Stimulated activated CD8-positive, alpha-beta memory T cell treated with anti-CD3 and anti-CD28 coated beads, Interleukin-12 subunit alpha, Interleukin-12 subunit beta, amount 100 ng/mL, for 24 hours (primary cell): Measurements from ENCODE around the gene SNED1.

Experiments used
- DNase-seq: peaks from one replicate; pipeline ENCODE4 v3.0.0-alpha.2; 2020; ENCODE audit errors: extremely low read depth

SNED1 gene

DNA sequence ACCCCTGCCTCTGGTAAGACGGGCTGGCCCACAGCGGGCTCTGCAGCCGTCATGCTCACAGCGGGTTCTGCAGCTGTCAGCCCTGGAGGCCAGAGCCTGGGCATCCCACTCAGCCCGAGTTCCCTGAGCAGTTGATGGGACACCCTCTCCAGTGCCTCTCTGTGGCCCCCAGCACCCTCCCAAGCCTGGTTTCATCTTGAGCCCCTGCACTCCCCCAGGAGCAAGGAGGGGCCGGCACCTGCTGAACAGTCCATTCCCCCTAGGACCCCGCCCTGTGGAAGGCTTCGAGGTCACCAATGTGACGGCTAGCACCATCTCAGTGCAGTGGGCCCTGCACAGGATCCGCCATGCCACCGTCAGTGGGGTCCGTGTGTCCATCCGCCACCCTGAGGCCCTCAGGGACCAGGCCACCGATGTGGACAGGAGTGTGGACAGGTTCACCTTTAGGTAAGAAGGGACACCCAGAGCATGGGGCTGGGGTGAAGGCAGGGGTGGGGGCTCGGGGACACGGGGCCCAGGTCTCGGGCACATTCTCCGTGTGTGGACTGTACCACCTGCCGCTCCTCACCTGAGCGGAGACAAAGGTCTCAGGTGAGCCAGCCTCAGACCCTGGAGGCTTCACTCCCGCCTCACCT is 69.2 kb downstream of the SNED1 start:
- DNase-seq = no peak

DNA sequence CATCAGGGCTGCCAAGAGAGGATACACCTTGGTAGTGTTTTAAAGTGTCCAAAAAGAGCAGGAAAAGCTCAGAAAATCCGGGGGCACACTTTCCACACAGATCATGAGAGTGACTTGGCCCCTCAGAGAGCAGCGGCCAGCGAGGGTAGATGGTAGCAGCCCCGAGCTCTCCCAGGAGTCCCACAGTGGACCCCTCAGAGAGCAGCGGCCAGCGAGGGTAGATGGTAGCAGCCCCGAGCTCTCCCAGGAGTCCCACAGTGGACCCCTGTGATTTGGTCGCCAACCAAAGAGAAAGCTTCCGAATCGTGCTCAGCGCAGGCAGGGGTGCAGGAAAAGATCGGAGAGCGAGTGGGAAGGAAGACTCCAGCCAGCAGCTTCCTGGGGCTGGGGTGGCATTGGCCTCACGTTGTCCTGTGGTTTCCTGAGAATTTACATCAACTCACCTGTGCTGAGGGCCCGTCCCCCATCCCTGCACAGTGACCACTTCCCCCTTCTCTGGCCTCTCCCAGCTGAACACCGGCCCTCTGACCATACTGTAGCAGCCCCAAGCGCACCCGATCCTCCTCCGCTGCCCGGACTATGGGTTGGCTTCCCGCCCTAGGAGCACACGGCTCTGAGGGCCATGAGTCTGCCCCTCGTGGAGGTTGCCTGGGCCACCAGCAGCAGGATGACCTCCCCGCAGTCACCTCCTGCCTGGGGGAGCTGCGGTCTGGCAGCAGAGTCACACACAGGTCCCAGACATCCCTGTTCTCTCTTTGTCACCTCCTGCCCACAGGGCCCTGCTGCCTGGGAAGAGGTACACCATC is 69.9 kb downstream of the SNED1 start:
- DNase-seq = no peak

GRCh38 chr2:241068942-241069810 is 70.8 kb downstream of the SNED1 start:
- DNase-seq = no peak

DNA sequence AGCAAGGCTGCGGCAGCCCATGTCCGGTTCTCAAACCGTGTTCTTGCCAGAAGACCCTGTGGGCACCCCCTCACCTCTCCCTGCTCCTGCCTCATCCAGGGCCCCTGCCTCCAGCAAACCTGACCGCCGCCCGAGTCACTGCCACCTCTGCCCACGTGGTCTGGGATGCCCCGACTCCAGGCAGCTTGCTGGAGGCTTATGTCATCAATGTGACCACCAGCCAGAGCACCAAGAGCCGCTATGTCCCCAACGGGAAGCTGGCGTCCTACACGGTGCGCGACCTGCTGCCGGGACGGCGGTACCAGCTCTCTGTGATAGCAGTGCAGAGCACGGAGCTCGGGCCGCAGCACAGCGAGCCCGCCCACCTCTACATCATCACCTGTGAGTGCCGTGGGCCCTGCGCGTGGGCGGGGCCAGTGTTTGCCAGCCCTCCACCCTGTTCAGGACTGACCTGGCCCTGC is 71.4 kb downstream of the SNED1 start:
- DNase-seq = no peak

GRCh38 chr2:241070361-241070760 is 71.9 kb downstream of the SNED1 start:
- no peak for DNase-seq

DNA sequence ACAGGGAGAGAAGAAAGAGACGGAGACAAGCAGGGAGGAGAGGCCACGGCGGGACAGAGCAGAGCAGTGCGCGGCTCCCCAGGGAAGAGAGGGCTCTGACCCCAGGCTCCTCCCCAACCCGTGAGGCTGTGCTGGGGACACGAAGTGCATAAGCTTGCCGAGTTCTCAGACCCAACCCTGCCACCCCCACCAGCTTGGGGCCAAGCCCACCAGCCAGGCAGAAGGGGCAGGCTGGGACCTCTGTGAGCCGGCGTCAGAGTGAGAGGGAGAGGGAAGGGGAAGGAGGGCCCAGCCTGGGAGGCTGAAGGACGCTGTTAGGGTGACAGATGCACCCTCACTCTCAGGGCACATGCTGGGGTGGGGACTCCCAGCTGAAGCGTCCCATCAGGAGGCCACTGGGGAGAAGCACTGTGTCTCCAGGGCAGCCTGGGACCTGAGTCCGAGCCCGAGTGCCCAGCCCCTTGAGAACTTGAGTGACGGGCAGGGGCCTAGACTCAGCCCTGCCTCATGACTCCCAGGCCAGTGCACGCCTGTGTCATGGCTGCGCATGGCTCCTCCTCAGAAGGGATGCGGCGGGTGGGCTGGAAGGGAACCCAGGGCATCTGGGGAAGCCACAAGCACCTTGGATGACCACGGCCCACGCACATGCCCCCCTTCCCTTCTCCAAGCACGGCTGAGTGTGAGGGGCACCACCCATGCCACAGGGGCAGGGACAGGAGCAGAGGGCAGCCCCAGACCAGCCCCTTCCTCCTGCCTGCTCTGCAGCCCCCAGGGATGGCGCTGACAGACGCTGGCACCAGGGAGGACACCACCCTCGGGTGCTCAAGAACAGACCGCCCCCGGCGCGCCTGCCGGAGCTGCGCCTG is 72.6 kb downstream of the SNED1 start:
- no peak for DNase-seq

GRCh38 chr2:241071677-241072111 is 73.3 kb downstream of the SNED1 start:
- DNase-seq = no peak

DNA sequence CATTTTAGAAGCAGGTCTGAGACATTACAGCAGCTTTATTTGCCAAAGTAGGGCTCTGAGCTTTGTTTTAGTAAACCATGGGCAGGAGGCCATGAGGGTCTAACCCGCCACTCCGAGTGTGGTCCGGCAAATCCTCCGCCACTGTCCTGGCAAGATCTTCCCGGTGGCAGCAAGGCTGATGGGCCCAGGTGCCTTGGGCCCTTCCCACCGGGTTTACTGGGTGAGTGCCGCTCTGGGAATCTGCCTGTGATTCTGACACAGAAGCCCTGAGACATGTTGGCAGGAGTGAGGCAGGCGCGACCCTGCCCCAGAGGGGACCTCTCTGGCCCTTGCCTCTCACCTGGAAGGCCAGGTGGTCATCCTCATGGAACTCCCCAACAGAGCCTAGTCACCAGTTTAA is 73.7 kb downstream of the SNED1 start:
- no peak for DNase-seq

DNA sequence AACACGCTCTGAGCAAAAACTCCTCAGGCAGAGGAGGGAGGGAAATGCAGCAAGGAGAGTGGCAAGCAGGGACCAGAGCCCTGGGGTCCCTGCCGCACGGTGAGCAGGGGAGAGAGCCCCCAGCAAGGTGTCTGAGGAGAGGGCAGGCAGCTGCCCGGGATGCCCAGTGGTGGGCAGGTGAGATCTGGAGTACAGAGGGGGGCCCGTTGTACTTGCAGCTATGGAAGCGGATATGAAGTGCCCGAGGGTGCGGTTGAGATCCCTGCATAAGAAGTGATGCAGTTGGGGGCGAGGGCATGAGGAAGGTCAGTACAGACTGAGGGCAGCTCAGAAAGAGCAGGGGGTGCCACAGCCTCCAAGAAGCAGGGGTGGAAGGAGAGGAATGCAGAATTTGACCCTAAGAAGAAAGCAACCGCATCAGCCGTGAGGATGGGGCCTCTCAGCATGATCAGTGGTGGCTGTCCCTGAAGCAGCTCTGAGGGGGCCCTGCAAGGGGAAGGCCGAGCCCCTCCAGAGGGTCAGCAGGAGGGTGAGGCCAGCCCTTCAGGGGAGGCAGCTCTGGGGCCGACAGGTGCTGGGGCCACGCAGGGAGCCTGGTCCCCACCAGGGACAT is 74.2 kb downstream of the SNED1 start:
- DNase-seq = no peak

GRCh38 chr2:241073166-241074064 is 75.0 kb downstream of the SNED1 start:
- DNase-seq = no peak

GRCh38 chr2:241074065-241074818 is 75.8 kb downstream of the SNED1 start:
- DNase-seq = no peak

DNA sequence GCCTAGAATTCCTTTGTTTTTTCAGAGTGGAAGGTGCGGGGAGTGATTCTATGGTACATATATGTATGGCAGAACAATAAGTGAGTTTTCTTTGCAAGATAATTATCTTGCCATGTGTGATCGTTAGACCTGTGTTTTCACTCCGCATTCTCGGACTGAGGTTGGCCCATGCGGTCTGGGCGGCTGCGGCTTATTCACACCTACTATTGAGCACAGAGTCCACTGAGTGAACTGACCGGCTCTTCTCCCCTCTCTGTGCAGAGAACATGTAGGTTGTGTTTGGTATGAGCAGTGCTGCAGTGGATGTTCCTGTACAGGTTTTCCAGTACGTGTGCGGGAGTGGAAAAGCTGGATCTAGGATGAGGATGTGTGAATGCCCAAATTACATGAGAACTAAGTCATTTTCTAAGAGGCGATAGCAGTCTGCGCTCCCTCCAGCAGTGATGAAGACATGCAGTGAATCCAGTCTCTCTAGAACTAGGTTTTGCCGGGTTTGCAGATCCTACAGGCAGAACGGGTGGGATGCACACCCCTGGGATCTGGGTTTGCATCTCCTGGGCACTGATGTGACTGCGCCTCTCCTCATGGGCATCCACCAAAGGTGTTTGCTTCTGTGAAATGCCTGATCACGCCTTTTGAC is 76.6 kb downstream of the SNED1 start:
- no peak for DNase-seq

DNA sequence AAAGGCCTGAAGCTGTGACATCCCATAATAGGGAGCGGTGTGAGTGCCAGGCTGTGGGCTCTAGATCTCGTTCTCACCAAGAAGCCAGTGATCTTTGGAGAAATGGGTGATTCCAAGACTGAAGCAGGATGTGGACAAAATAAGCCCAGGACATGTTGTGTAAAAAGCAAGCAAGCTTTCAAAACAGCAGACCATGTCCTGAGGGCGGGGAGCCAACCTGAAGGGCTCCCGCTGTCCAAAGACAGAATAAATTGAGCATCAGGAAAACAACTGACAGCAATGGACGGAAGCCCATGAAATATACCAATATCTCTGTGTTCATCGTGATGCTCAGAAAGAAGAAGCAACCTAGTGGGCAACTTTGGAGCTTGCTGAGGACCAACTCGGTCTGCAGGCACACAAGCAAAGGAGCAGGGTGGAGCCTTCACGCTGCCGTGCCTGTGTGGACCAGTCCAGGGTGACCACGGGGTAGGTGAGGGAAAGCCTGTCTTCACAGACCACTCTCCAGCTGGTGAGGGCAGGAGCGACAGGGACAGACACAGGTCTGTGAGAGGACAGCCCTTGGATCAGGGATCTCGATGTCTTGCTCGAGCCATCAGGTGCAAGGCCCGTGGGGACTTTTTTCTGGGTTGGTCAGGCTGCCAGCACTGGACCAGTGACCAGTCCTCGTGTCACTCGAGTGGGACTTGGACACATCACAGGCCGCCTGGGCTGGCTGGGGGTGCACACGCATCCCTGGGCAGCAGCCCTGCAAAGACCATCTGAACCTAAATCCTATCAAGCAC is 82.2 kb downstream of the SNED1 start:
- DNase-seq = no peak

- DNase-seq = no peak
Observed at GRCh38 chr2:241081190-241081642, 82.8 kb downstream of the SNED1 start.

DNA sequence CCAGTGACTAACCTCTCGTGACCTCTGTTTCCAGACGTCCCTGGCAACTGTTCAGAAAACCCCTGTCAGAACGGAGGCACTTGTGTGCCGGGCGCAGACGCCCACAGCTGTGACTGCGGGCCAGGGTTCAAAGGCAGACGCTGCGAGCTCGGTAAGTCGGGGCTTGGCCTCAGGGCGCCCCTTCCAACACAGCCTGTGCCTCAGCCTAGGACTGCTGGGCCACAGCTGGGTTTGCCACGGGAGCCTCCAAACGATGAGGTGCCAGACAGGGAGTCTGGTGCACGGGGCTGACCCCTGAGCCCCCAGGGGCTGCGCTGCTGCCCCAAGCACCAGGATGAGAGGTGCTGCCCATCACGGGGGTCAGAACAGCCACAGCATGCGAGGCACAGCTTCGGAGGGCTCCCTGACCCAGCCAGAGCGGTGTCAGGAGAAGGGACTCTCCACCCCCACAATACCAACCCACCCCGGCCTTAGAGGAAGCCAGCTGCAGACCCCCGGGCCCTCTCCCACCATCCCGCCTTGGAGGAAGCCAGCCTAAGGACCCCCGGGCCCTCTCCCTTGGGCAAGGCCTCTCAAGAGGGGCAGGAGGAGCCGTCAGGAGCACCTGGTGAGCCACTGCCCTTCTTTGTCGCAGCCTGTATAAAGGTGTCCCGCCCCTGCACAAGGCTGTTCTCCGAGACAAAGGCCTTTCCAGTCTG is 83.4 kb downstream of the SNED1 start:
- no peak for DNase-seq

GRCh38 chr2:241082341-241083090 is 84.1 kb downstream of the SNED1 start:
- DNase-seq = no peak

- DNase-seq = no peak
Observed at GRCh38 chr2:241083091-241083415, 84.6 kb downstream of the SNED1 start.
